Naive thymus-derived CD4-positive, alpha-beta T cell (primary cell): ENCODE results near the gene CPHXL. TPM values are rescaled to one million over a fixed set of nuclear protein-coding genes. Genes with fewer than 3 reads are reported as not detected.

ENCODE experiments used
- ATAC-seq: fragments of 150-1000 bp; cut with Tn5 transposase; 2 replicates; pipeline ENCODE4 v1.10.0; 2021; ENCODE audit warnings: mild to moderate bottlenecking, moderate library complexity
- CTCF ChIA-PET: fragments of 350-600 bp; sonication (Branson Sonifier 250); formaldehyde crosslinking; loops from one replicate; lab custom pipeline; 2021; ENCODE audit warnings: antibody characterized with exemption; lab: Charles Lee
- POLR2A ChIA-PET: fragments of 350-600 bp; sonication (Branson Sonifier 250); formaldehyde crosslinking; loops from one replicate; lab custom pipeline; 2021; ENCODE audit warnings: antibody characterized with exemption, inconsistent platforms; lab: Charles Lee
- DNase-seq, 9 donors: peaks; one replicate each; pipeline versions ENCODE4 v3.0.0 to v3.0.0-alpha.2; 2020 to 2022; ENCODE audit warnings: mixed read lengths in 1 of 9
- H3K27ac ChIP-seq: one replicate; pipeline ENCODE4 v1.7.0; 2013; ENCODE audit warnings: mild to moderate bottlenecking, low read depth, low read length, moderate library complexity
- H3K27me3 ChIP-seq, 2 donors: one replicate each; pipeline ENCODE4 v1.7.0; 2013; ENCODE audit warnings: low read length in 2 of 2, mild to moderate bottlenecking in 2 of 2, moderate library complexity in 2 of 2; ENCODE audit not compliant: control insufficient read depth in 2 of 2, insufficient read depth in 2 of 2
- H3K36me3 ChIP-seq, 3 experiments: 1 replicate in 2 of 3; 2 replicates in 1 of 3; pipeline ENCODE4 v1.7.0; 2013; ENCODE audit warnings: low read length in 3 of 3, mild to moderate bottlenecking in 3 of 3, moderate library complexity in 1 of 3; ENCODE audit not compliant: insufficient read depth in 3 of 3, control insufficient read depth in 2 of 3
- H3K4me1 ChIP-seq, 2 donors: one replicate each; pipeline ENCODE4 v1.7.0; 2013; ENCODE audit warnings: low read length in 2 of 2, mild to moderate bottlenecking in 2 of 2, moderate library complexity in 1 of 2; ENCODE audit not compliant: control insufficient read depth in 2 of 2, insufficient read depth in 2 of 2
- H3K4me3 ChIP-seq: 2 replicates; pipeline ENCODE4 v1.7.0; 2013; ENCODE audit warnings: mild to moderate bottlenecking, low read length
- H3K9me3 ChIP-seq, 3 experiments: 1 replicate in 2 of 3; 2 replicates in 1 of 3; pipeline ENCODE4 v1.7.0; 2013; ENCODE audit warnings: low read length in 3 of 3; ENCODE audit not compliant: control insufficient read depth in 2 of 3
- H3K27ac Mint-ChIP-seq, 9 donors: one replicate each; pipeline ENCODE4 v1.8.0; 2020 to 2022; ENCODE audit warnings: mixed read lengths in 9 of 9, mild to moderate bottlenecking in 8 of 9, moderate library complexity in 5 of 9, inconsistent platforms in 2 of 9
- H3K27me3 Mint-ChIP-seq, 5 donors: one replicate each; pipeline ENCODE4 v1.8.0; 2021 to 2022; ENCODE audit warnings: mixed read lengths in 5 of 5, mild to moderate bottlenecking in 1 of 5
- H3K36me3 Mint-ChIP-seq, 5 donors: one replicate each; pipeline ENCODE4 v1.8.0; 2020 to 2022; ENCODE audit warnings: mixed read lengths in 5 of 5, mild to moderate bottlenecking in 3 of 5, inconsistent platforms in 1 of 5
- H3K4me1 Mint-ChIP-seq, 7 donors: one replicate each; pipeline ENCODE4 v1.8.0; 2020 to 2022; ENCODE audit warnings: mixed read lengths in 7 of 7, mild to moderate bottlenecking in 3 of 7, inconsistent platforms in 1 of 7
- H3K4me3 Mint-ChIP-seq, 10 donors: one replicate each; pipeline ENCODE4 v1.8.0; 2020 to 2022; ENCODE audit warnings: mild to moderate bottlenecking in 10 of 10, mixed read lengths in 10 of 10, moderate library complexity in 6 of 10, inconsistent platforms in 2 of 10
- H3K9me3 Mint-ChIP-seq, 11 donors: one replicate each; pipeline ENCODE4 v1.8.0; 2020 to 2022; ENCODE audit warnings: mixed read lengths in 11 of 11, mild to moderate bottlenecking in 4 of 11, inconsistent platforms in 1 of 11, moderate library complexity in 1 of 11
- intact Hi-C, 2 donors: fragments of 100-400 bp; cut with micrococcal nuclease; formaldehyde crosslinking; loops; one replicate each; pipeline ENCODE4 v1.15.1; 2023
- polyA plus RNA-seq, 2 donors: library from polyadenylated mRNA; unstranded; fragments of 300-500 nt; fragmentation: Illumina TruSeq; gene quantifications; one replicate each; pipeline ENCODE4 v1.2.3, GENCODE V29; 2021
- total RNA-seq, 6 experiments: library from RNA in 5 of 6; stranded (reverse) in 5 of 6; gene quantifications; 1 replicate in 5 of 6; 2 replicates in 1 of 6; pipeline ENCODE4 v1.2.3 and lab custom pipeline; 2021 to 2026

The CPHXL gene
- total and polyA plus RNA-seq, 7 experiments from 2014 or later, result not detected

GRCh38 chr16:75714661-75715060, 11.6 kb downstream of the CPHXL start:
- POLR2A ChIA-PET, result no interaction called here
- no peak for ATAC-seq
- Histone ChIP-seq H3K27me3 (no peaks in the 10 kb centered on the region), H3K9me3 (peaks cover 0 to 14% (median 0%) of the 10 kb centered on the region in 3 experiments), H3K27ac (no peak overlapping the region), H3K4me3 (no peak overlapping the region), H3K36me3 (no peaks in the 10 kb centered on the region), H3K4me1 (no peaks in the 10 kb centered on the region)
- Mint-ChIP-seq H3K4me3 (no peak overlapping the region), H3K27me3 (peaks cover 0 to 32% (median 13%) of the 10 kb centered on the region in 5 donors), H3K9me3 (peaks cover 3 to 38% (median 9%) of the 10 kb centered on the region in 11 donors), H3K36me3 (peaks cover 0 to 10% (median 4%) of the 10 kb centered on the region in 5 donors), H3K4me1 (no peaks in the 10 kb centered on the region), H3K27ac (no peak overlapping the region)
- intact Hi-C loops, result no loop called here
- CTCF ChIA-PET, result no interaction called here
- no peak for DNase-seq

DNA sequence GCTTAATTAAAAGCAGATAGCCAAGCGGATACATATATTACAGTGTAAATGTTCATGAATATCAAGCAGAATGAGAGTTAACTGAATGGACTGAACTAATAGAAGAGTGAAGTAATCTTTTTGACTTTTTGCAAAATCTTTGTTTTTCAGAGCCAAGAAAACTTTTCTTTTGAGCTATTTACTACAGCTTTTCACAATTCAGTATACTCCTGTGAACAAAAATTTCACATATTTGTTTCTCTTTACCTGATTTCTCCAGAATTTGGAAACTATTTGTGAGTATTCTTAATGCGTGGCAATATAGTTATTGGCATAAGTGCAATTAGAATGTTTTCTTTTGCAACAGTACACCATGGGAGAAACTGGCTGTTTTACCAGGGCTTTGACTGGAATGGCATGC, 15.9 kb downstream of the CPHXL start:
- Histone ChIP-seq H3K4me3 (no peak overlapping the region), H3K27me3 (no peaks in the 10 kb centered on the region), H3K36me3 (no peaks in the 10 kb centered on the region), H3K27ac (no peak overlapping the region), H3K4me1 (no peaks in the 10 kb centered on the region), H3K9me3 (peaks cover 0 to 14% (median 0%) of the 10 kb centered on the region in 3 experiments)
- POLR2A ChIA-PET, result no interaction called here
- H3K36me3 Mint-ChIP-seq, result peaks cover 0 to 16% (median 4%) of the 10 kb centered on the region in 5 donors
- intact Hi-C loops, result no loop called here
- ATAC-seq (no peak), DNase-seq (no peak)
- CTCF ChIA-PET, result no interaction called here
- H3K27me3 Mint-ChIP-seq, result peaks cover 0 to 19% (median 9%) of the 10 kb centered on the region in 5 donors
- H3K4me3 Mint-ChIP-seq, result no peak overlapping the region
- H3K4me1 Mint-ChIP-seq, result no peaks in the 10 kb centered on the region
- H3K27ac Mint-ChIP-seq, result no peak overlapping the region
- H3K9me3 Mint-ChIP-seq, result peaks cover 0 to 37% (median 12%) of the 10 kb centered on the region in 11 donors

DNA sequence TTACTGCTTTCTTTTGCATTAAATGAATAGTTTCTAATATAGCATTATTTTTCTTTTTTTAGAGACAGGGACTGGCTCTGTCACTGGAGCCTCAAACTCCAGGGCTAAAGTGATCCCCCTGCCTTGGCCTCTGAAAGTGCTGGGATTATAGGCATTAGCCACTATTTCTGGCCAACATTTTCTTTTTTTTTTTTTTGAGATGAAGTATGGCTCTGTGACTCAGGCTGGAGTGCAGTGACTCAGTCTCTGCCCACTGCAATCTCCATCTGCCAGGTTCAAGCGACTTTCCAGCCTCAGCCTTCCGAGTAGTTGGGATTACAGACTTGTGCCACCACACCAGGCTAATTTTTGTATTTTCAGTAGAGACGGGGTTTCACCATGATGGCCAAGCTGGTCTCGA, 23.0 kb downstream of the CPHXL start:
- no peaks in the 10 kb centered on the region for H3K36me3 ChIP-seq
- Mint-ChIP-seq H3K27me3 (peaks cover 0 to 13% (median 7%) of the 10 kb centered on the region in 5 donors), H3K9me3 (peaks cover 0 to 4% (median 0%) of the 10 kb centered on the region in 11 donors), H3K4me1 (no peaks in the 10 kb centered on the region), H3K27ac (peak overlapping the region in 1 of 9 donors; percentile 72), H3K36me3 (peaks cover 0 to 5% (median 0%) of the 10 kb centered on the region in 5 donors), H3K4me3 (no peak overlapping the region)
- ChIA-PET CTCF (no interaction called here), POLR2A (no interaction called here)
- no peaks in the 10 kb centered on the region for H3K27me3 ChIP-seq
- DNase-seq (no peak), ATAC-seq (no peak)
- H3K9me3 ChIP-seq, result no peaks in the 10 kb centered on the region
- no peak overlapping the region for H3K27ac ChIP-seq
- no peak overlapping the region for H3K4me3 ChIP-seq
- no peaks in the 10 kb centered on the region for H3K4me1 ChIP-seq
- intact Hi-C loops, result no loop called here

DNA sequence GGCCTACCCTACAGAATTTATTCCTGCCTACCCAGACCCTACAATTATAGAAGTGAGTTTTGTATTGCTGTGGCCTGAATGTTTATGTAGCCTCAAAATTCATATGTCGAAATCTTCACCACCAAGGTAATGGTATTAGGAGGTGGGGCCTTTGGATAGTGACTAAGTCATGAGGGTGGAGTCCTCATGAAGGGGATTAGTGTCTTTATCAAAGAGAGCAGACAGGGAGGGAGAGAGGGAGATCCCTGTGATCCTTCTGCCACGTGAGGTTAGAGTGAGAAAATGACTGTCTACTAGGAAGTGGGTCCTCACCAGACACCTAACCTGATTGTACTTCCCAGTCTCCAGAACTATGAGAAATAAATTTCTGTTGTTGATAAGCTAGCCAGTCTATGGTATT, 24.0 kb downstream of the CPHXL start:
- Mint-ChIP-seq H3K27ac (no peak overlapping the region), H3K4me1 (no peaks in the 10 kb centered on the region), H3K9me3 (peaks cover 0 to 4% (median 0%) of the 10 kb centered on the region in 11 donors), H3K27me3 (peaks cover 0 to 12% (median 6%) of the 10 kb centered on the region in 5 donors), H3K4me3 (no peak overlapping the region), H3K36me3 (peaks cover 0 to 5% (median 0%) of the 10 kb centered on the region in 5 donors)
- no peaks in the 10 kb centered on the region for H3K4me1 ChIP-seq
- no peak for ATAC-seq
- intact Hi-C loops, result no loop called here
- CTCF ChIA-PET, result interaction anchor here (0.6 kb wide), 1 partner anchor 70 kb away, joined by 4 read pairs; no protein-coding TSS in a partner anchor
- no peak overlapping the region for H3K4me3 ChIP-seq
- no peak overlapping the region for H3K27ac ChIP-seq
- POLR2A ChIA-PET, result no interaction called here
- no peaks in the 10 kb centered on the region for H3K9me3 ChIP-seq
- DNase-seq, result no peak
- no peaks in the 10 kb centered on the region for H3K36me3 ChIP-seq
- no peaks in the 10 kb centered on the region for H3K27me3 ChIP-seq

DNA sequence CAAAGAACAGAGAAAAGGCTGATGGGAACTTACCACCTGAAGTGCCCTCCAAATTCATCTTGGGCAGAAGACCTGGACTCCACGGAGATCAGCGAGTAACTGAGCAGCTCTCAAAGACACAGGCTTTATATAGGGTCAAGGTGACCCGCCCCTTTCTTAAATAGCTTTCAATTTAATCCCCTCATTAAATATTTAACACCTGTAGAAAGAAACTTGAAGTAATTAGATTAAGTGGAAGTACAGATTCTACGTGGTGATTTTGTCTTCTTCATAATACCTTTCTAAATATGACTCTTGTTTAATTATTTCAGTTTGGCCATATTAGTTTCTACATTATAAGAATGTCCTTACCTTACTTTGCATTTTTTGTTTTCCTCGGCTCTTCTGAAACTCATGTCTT, 24.9 kb downstream of the CPHXL start, which contains the start of gene DUXB:
Gene DUXB, minus strand, starts transcription at position 101 of the 400 bp plus-strand sequence. Its CDS starts 43 bp downstream, at position 58.
- Mint-ChIP-seq H3K36me3 (peaks cover 0 to 5% (median 0%) of the 10 kb centered on the region in 5 donors), H3K4me1 (no peaks in the 10 kb centered on the region), H3K9me3 (peaks cover 0 to 4% (median 0%) of the 10 kb centered on the region in 11 donors), H3K27me3 (peaks cover 0 to 5% (median 4%) of the 10 kb centered on the region in 5 donors), H3K4me3 (no peak within 1 kb of the TSS), H3K27ac (no peak within 1 kb of the TSS)
- ChIA-PET POLR2A (no interaction called here), CTCF (no interaction called here)
- H3K27me3 ChIP-seq, result no peaks in the 10 kb centered on the region
- ATAC-seq (no peak), DNase-seq (no peak)
- no peak within 1 kb of the TSS for H3K4me3 ChIP-seq
- intact Hi-C loops, result no loop called here
- no peaks in the 10 kb centered on the region for H3K36me3 ChIP-seq
- no peaks in the 10 kb centered on the region for H3K4me1 ChIP-seq
- H3K9me3 ChIP-seq, result no peaks in the 10 kb centered on the region
- H3K27ac ChIP-seq, result no peak within 1 kb of the TSS

GRCh38 chr16:75697571-75697970, 28.7 kb downstream of the CPHXL start:
- DNase-seq (no peak), ATAC-seq (no peak)
- H3K27ac Mint-ChIP-seq, result no peak overlapping the region
- CTCF ChIA-PET, result no interaction called here
- no peaks in the 10 kb centered on the region for H3K9me3 Mint-ChIP-seq
- no peaks in the 10 kb centered on the region for H3K36me3 ChIP-seq
- no peaks in the 10 kb centered on the region for H3K27me3 Mint-ChIP-seq
- H3K4me3 Mint-ChIP-seq, result no peak overlapping the region
- H3K27me3 ChIP-seq, result no peaks in the 10 kb centered on the region
- no peak overlapping the region for H3K4me3 ChIP-seq
- H3K9me3 ChIP-seq, result no peaks in the 10 kb centered on the region
- POLR2A ChIA-PET, result no interaction called here
- H3K36me3 Mint-ChIP-seq, result no peaks in the 10 kb centered on the region
- intact Hi-C loops, result no loop called here
- H3K4me1 ChIP-seq, result no peaks in the 10 kb centered on the region
- H3K27ac ChIP-seq, result no peak overlapping the region
- H3K4me1 Mint-ChIP-seq, result peaks cover 0 to 5% (median 0%) of the 10 kb centered on the region in 7 donors

GRCh38 chr16:75695708-75696107, 30.6 kb downstream of the CPHXL start:
- DNase-seq (no peak), ATAC-seq (no peak)
- H3K4me1 Mint-ChIP-seq, result peaks cover 0 to 5% (median 0%) of the 10 kb centered on the region in 7 donors
- no peaks in the 10 kb centered on the region for H3K36me3 ChIP-seq
- intact Hi-C loops, result no loop called here
- no peak overlapping the region for H3K4me3 ChIP-seq
- H3K9me3 Mint-ChIP-seq, result no peaks in the 10 kb centered on the region
- H3K9me3 ChIP-seq, result no peaks in the 10 kb centered on the region
- H3K4me1 ChIP-seq, result no peaks in the 10 kb centered on the region
- H3K27me3 Mint-ChIP-seq, result no peaks in the 10 kb centered on the region
- POLR2A ChIA-PET, result no interaction called here
- CTCF ChIA-PET, result no interaction called here
- no peaks in the 10 kb centered on the region for H3K36me3 Mint-ChIP-seq
- no peak overlapping the region for H3K27ac ChIP-seq
- no peak overlapping the region for H3K4me3 Mint-ChIP-seq
- H3K27ac Mint-ChIP-seq, result no peak overlapping the region
- no peaks in the 10 kb centered on the region for H3K27me3 ChIP-seq
